Cardiac fibroblast (primary cell): ENCODE results near the gene POU2AF2.

Source experiments
- DNase-seq, 2 donors: peaks; one replicate each; pipeline versions ENCODE4 v3.0.0 to v3.0.0-alpha.2; 2010; ENCODE audit warnings: low read depth in 2 of 2
- H3K4me3 ChIP-seq, 2 donors: replicated peaks in 1 of 2; 1 replicate in 1 of 2; 2 replicates in 1 of 2; pipeline ENCODE4 v1.5.1; 2011; ENCODE audit warnings: low read depth in 2 of 2, low read length in 2 of 2, mild to moderate bottlenecking in 2 of 2, moderate library complexity in 1 of 2
- CTCF ChIP-seq: IDR thresholded peaks from one replicate; pipeline ENCODE4 v1.5.1; 2011; ENCODE audit warnings: low read depth, mild to moderate bottlenecking, low read length, inconsistent platforms

Gene POU2AF2

GRCh38 chr11:111229604-111230003 lies 15.9 kb upstream of the POU2AF2 start:
- TF ChIP-seq CTCF, result no peak
- DNase-seq, result peak in 1 of 2 donors; percentile 14
- no peak overlapping the region for H3K4me3 ChIP-seq

- H3K4me3 ChIP-seq, result no peak overlapping the region
Measured at GRCh38 chr11:111230122-111230465, 15.4 kb upstream of the POU2AF2 start.

GRCh38 chr11:111231836-111232235 lies 13.7 kb upstream of the POU2AF2 start:
- no peak overlapping the region for H3K4me3 ChIP-seq
- no peak for TF ChIP-seq CTCF
- DNase-seq, result no peak

More at GRCh38 chr11:111230122-111230465, 15.4 kb upstream of the POU2AF2 start:
- no peak for DNase-seq
- TF ChIP-seq CTCF, result no peak

- TF ChIP-seq CTCF, result no peak
- DNase-seq, result peak in 1 of 2 donors; percentile 7
- H3K4me3 ChIP-seq, result no peak overlapping the region
Measured at GRCh38 chr11:111236383-111236782, 9.1 kb upstream of the POU2AF2 start.

- no peak for DNase-seq
- TF ChIP-seq CTCF, result no peak
- H3K4me3 ChIP-seq, result no peak overlapping the region
Measured at GRCh38 chr11:111237926-111238325, 7.6 kb upstream of the POU2AF2 start.

GRCh38 chr11:111246956-111247355 lies 1.4 kb downstream of the POU2AF2 start:
- DNase-seq, result no peak
- no peak for TF ChIP-seq CTCF
- H3K4me3 ChIP-seq, result no peak overlapping the region

GRCh38 chr11:111250936-111251335 lies 5.4 kb downstream of the POU2AF2 start:
- no peak overlapping the region for H3K4me3 ChIP-seq
- no peak for TF ChIP-seq CTCF
- peak in 1 of 2 donors; percentile 14 for DNase-seq
